Nephron progenitor cell (in vitro differentiated cells): ENCODE results near the gene MOK.
A peak's percentile ranks its signal among the peaks of the same experiment; 100 is the strongest.

Experiments used
- DNase-seq: peaks from one replicate; pipeline ENCODE4 v3.0.0; 2021
- H3K27ac Mint-ChIP-seq: 2 replicates; pipeline ENCODE4 v1.8.0; 2021; ENCODE audit warnings: mild to moderate bottlenecking, moderate library complexity, mixed read lengths
- H3K27me3 Mint-ChIP-seq: 2 replicates; pipeline ENCODE4 v1.8.0; 2021; ENCODE audit warnings: mild to moderate bottlenecking, low read depth, mixed read lengths; ENCODE audit not compliant: poor library complexity
- H3K36me3 Mint-ChIP-seq: 2 replicates; pipeline ENCODE4 v1.8.0; 2021; ENCODE audit warnings: low read depth, mixed read lengths
- H3K4me1 Mint-ChIP-seq: 2 replicates; pipeline ENCODE4 v1.8.0; 2021; ENCODE audit warnings: mixed read lengths
- H3K4me3 Mint-ChIP-seq: 2 replicates; pipeline ENCODE4 v1.8.0; 2021; ENCODE audit warnings: mild to moderate bottlenecking, moderate library complexity, mixed read lengths
- H3K9me3 Mint-ChIP-seq: 2 replicates; pipeline ENCODE4 v1.8.0; 2021; ENCODE audit warnings: mild to moderate bottlenecking, moderate library complexity, mixed read lengths
- CTCF ChIP-seq: fragments of 200-600 bp; sonication (generic); IDR thresholded peaks from 2 replicates; pipeline ENCODE4 v1.5.0; 2021; ENCODE audit warnings: antibody characterized with exemption

Gene MOK

GRCh38 chr14:102225936-102226335, 79.0 kb downstream of the MOK start:
- no peaks in the 10 kb centered on the region for H3K27me3 Mint-ChIP-seq
- no peak overlapping the region for H3K4me3 Mint-ChIP-seq
- H3K27ac Mint-ChIP-seq = peak overlapping the region; percentile 13
- H3K36me3 Mint-ChIP-seq = peaks cover 27% of the 10 kb centered on the region
- peaks cover 20% of the 10 kb centered on the region for H3K4me1 Mint-ChIP-seq
- DNase-seq = no peak
- no peak for TF ChIP-seq CTCF
- no peaks in the 10 kb centered on the region for H3K9me3 Mint-ChIP-seq

DNA sequence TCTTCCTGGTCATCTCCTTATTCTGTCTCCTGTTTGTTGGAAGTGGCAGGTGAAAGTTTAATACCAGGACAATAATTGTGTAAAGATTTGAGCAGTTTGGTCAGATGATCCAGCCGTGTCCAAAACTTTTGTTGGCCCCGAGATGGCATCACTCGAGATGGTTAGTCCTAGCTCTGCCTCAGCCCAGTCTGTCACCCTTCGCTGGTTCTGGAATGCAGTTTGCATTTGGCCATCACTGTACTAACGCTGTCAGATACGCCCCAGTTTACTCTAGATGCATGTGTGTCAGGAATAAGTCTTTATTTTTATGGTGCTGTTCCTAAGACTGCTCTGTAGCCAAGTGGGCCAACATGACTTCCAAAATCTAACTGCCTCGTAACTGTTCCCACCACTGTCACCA, 79.6 kb downstream of the MOK start:
- no peaks in the 10 kb centered on the region for H3K27me3 Mint-ChIP-seq
- H3K9me3 Mint-ChIP-seq = no peaks in the 10 kb centered on the region
- no peak for TF ChIP-seq CTCF
- DNase-seq = no peak
- H3K4me1 Mint-ChIP-seq = peaks cover 23% of the 10 kb centered on the region
- peaks cover 27% of the 10 kb centered on the region for H3K36me3 Mint-ChIP-seq
- no peak overlapping the region for H3K27ac Mint-ChIP-seq
- H3K4me3 Mint-ChIP-seq = no peak overlapping the region

DNA sequence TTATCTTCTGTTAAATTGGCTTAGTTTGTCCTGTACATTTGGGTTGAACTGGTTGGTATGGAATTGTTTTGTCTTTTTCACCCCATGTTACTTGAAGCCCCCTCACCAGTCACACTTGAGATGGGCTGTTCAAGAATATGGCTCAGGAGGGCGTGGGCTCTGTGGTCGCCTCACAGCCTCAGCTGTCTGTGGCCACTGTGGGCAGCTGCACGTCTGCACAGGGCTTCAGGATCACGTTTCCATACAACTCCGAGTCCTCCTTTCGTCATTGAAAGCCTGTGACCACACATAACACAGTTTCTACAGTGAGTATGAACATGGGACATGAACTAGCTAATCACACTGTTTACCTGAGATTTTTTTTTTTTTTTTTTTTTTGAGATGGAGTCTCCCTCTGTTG, 81.3 kb downstream of the MOK start:
- no peak for TF ChIP-seq CTCF
- no peak for DNase-seq
- Mint-ChIP-seq H3K4me1 (peaks cover 23% of the 10 kb centered on the region), H3K27me3 (no peaks in the 10 kb centered on the region), H3K27ac (no peak overlapping the region), H3K36me3 (peaks cover 33% of the 10 kb centered on the region), H3K9me3 (no peaks in the 10 kb centered on the region), H3K4me3 (no peak overlapping the region)

- Mint-ChIP-seq H3K27me3 (no peaks in the 10 kb centered on the region), H3K9me3 (no peaks in the 10 kb centered on the region), H3K4me1 (peaks cover 28% of the 10 kb centered on the region), H3K36me3 (peaks cover 33% of the 10 kb centered on the region), H3K27ac (no peak overlapping the region), H3K4me3 (no peak overlapping the region)
- TF ChIP-seq CTCF = no peak
- no peak for DNase-seq
These were observed 82.2 kb downstream of the MOK start for GRCh38 chr14:102222751-102223150.

GRCh38 chr14:102222009-102222575, 82.9 kb downstream of the MOK start:
- H3K4me1 Mint-ChIP-seq = peaks cover 30% of the 10 kb centered on the region
- no peaks in the 10 kb centered on the region for H3K27me3 Mint-ChIP-seq
- peaks cover 33% of the 10 kb centered on the region for H3K36me3 Mint-ChIP-seq
- H3K27ac Mint-ChIP-seq = peak overlapping the region; percentile 16
- TF ChIP-seq CTCF = no peak
- no peak overlapping the region for H3K4me3 Mint-ChIP-seq
- no peak for DNase-seq
- no peaks in the 10 kb centered on the region for H3K9me3 Mint-ChIP-seq

DNA sequence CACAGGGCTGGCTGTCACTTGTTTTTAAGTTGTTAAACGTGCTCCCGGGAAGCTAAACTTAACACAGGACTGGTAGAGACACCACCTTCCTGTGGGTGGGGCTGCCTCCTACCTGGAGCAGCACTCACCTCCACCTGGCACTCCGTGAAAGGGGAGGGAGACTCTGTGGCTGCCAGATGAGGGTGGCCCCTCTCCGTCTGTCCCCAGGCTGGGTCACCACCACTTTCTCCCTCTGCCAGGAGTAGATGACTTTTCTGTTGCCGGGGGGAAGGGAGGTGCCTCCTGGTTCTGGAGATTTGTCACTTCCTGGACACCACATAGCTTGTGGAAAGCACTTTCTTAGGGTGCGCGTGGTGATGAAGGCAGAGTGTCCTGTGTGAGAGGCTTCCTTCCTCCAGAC, 83.9 kb downstream of the MOK start:
- no peak for DNase-seq
- Mint-ChIP-seq H3K9me3 (no peaks in the 10 kb centered on the region), H3K36me3 (peaks cover 33% of the 10 kb centered on the region), H3K27ac (no peak overlapping the region), H3K4me1 (peaks cover 30% of the 10 kb centered on the region), H3K27me3 (no peaks in the 10 kb centered on the region), H3K4me3 (no peak overlapping the region)
- TF ChIP-seq CTCF = no peak
